Thyroid gland (tissue), 4 donors: ENCODE data around the gene CDK13.

Source experiments
- POLR2A ChIP-seq, 2 donors: fragments of 450-650 bp; IDR thresholded peaks; one replicate each; pipeline ENCODE4 v1.6.1; 2017; ENCODE audit warnings: antibody characterized with exemption in 2 of 2, mild to moderate bottlenecking in 2 of 2, moderate library complexity in 1 of 2
- TF ChIP-seq, protein P1 (sequence below), 6 experiments: fragments of 200-600 bp in 3 of 6; fragments of 450-650 bp in 3 of 6; sonication (generic) in 3 of 6; IDR thresholded peaks; one replicate each; pipeline ENCODE4 v1.5.1; 2016 to 2019; ENCODE audit warnings: antibody characterized with exemption in 6 of 6, mild to moderate bottlenecking in 2 of 6, inconsistent platforms in 1 of 6, moderate library complexity in 1 of 6

- TF ChIP-seq, protein P1, sequence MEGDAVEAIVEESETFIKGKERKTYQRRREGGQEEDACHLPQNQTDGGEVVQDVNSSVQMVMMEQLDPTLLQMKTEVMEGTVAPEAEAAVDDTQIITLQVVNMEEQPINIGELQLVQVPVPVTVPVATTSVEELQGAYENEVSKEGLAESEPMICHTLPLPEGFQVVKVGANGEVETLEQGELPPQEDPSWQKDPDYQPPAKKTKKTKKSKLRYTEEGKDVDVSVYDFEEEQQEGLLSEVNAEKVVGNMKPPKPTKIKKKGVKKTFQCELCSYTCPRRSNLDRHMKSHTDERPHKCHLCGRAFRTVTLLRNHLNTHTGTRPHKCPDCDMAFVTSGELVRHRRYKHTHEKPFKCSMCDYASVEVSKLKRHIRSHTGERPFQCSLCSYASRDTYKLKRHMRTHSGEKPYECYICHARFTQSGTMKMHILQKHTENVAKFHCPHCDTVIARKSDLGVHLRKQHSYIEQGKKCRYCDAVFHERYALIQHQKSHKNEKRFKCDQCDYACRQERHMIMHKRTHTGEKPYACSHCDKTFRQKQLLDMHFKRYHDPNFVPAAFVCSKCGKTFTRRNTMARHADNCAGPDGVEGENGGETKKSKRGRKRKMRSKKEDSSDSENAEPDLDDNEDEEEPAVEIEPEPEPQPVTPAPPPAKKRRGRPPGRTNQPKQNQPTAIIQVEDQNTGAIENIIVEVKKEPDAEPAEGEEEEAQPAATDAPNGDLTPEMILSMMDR (IDR thresholded peaks at IDR 0.05): no peak
- no peak for TF ChIP-seq POLR2A (IDR thresholded peaks at IDR 0.05)
Observed at GRCh38 chr7:40095695-40096327, 145.8 kb downstream of the CDK13 start.
